Stimulated activated CD8-positive, alpha-beta memory T cell treated with anti-CD3 and anti-CD28 coated beads, Interleukin-12 subunit alpha, Interleukin-12 subunit beta, amount 100 ng/mL, for 1 hour (primary cell): Measurements from ENCODE around the gene TERT.

Source experiments
- DNase-seq: peaks from one replicate; pipeline ENCODE4 v3.0.0-alpha.2; 2020; ENCODE audit warnings: low read depth

TERT gene

DNA sequence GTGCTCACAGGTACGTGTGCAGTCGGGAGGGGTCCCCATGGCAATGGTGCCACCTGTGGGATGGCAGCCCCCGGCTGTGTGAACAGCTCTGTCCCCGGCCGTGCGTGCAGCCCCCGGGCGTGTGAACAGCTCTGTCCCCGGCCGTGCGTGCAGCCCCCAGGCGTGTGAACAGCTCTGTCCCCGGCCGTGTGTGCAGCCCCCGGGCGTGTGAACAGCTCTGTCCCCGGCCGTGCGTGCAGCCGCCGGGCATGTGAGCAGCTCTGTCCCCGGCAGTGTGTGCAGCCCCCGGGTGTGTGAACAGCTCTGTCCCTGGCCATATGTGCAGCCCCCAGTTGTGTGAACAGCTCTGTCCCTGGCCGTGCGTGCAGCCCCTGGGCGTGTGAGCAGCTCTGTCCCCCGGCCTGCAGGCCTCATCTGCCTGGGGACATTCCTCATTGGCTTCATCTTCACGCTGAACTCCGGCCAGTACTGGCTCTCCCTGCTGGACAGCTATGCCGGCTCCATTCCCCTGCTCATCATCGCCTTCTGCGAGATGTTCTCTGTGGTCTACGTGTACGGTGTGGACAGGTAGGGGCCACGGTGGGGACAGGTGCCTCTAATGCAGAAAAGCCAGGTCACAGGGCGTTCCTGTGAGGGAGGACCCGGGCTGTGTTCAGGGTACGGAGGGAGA, 75.6 kb downstream of the TERT start:
- no peak for DNase-seq

DNA sequence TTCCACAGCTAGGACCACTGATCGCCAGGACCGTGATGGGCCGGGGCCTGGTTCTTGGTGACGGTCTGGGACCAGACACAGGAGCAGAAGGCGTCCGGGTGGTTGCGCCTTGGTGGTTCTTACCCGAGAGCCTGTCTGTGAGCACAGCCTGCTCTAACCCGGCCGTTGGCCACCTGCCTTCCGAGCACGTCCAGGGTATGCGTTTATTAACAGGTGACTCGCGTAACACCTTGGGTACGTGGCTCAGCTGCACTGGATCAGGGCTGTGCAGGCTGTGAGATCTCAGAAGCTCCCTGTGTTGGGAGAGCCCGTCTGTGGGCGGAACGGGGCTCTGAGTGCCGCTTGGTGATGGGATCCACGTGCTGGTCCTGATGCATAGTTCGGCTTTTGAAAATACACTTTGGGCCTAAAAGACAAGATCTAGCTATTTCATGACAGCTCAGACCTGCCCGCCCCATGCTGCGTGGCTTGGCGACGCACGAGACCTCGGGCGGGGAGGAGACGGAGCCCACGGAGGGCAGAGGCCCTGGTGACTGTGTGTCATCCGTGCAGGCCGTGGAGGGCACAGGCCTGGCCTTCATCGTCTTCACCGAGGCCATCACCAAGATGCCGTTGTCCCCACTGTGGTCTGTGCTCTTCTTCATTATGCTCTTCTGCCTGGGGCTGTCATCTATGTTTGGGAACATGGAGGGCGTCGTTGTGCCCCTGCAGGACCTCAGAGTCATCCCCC, 76.4 kb downstream of the TERT start:
- DNase-seq, result no peak

DNA sequence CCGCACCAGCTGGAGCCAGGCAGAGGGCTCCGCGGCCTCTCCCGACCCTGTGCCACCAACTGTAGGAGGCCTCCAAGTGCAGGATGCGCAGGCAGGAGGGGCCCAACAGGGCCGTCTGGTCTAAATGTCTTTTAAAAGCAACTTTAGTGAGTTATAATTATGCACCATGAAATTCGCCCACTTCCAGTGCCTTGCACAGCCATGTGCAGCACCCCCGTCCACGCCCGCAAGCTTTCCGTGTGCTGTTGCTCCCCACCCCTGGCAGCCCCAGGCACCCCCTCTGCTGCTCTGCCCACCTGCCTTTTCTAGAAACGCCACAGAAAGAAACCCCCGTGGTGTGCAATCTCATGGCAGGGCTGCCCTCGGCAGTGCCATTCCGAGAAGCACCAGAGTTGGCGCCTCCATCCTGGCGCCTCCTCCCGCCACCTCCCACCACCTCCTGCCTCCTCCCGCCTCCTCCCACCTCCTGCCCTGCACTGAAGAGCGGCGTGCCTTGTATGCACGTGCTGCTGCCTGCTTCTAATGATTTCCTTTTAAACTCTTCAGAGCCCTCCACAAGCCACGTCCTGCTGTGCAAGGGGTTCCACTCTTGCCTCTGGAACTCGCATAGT, 77.2 kb downstream of the TERT start:
- DNase-seq, result no peak

DNA sequence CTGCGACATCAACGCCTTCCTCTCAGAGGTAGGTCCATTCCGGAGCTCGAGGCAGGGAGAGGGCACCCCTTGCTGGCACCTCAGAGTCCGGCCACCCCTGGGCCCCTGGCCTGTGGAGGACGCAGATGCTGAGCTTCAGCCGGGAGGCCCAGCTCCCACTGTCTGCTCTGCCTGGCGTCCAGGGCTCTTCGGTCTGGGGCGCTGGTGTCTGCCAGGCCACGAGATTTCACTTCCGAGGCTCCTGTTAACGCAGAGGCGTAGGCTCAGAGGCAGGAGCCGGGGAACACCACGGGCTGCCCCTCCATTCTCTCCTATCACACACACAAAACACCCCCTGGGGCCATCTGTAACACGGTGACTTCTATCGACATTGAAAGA, 78.0 kb downstream of the TERT start:
- no peak for DNase-seq

DNA sequence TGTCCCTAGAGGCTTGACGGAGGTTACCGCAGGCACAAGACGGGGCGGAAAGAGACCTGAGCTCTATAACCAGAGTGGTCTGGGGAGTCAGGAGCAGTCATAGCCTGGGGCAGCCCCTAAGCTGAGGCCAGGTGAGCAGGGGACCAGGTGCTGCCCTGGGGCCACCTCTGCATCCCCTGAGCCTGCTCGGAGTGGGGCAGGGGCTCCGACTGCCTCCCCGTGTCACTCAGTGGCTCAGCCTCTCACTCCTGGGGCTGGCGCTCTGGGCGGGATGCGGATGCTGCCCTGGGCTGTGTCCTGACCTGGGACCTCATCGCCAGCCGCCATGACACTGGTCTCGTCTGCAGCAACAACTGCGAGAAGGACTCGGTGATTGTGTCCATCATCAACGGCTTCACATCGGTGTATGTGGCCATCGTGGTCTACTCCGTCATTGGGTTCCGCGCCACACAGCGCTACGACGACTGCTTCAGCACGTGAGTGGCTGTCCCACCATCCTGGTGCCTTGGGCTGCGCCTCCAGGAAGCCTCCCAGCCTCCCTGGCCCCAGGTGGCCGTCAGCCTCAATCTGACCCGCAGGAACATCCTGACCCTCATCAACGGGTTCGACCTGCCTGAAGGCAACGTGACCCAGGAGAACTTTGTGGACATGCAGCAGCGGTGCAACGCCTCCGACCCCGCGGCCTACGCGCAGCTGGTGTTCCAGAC, 78.5 kb downstream of the TERT start:
- DNase-seq, result no peak

DNA sequence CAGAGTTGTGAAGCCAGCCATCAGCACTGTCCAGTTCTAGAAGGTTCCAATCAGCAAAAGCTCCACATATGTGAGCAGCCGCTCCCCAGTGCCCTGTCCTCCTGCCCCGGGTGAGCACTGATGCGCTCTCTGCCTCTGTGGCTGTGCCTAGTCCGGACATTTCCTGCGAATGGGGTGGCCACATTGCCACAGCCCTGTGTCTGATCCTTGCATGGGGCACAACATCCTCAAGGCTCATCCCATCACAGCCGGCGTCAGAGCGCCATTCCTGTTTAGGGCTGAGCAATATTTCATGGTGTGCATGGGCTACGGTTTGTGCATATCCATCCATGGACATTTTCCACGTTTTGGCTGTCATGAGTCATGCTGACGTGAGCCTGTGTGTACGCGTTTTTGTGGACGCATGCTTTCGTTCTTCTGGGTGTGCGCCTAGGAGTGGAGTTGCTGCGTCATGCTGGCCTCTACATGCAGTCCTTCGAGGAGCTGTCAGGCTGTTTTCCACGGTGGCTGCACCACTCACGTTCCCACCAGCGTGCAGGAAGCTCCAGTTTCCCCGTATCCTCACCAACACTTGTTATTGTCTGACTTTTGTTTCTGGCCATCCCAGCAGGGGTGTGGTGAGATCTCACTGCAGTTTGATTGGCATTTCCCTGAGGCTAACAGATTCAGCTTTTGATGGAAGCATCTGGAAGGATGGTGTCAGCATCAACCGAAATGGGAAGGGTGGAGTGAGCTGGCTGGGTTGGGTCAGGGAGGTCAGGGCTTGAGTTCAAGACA, 79.4 kb downstream of the TERT start:
- DNase-seq, result no peak

DNA sequence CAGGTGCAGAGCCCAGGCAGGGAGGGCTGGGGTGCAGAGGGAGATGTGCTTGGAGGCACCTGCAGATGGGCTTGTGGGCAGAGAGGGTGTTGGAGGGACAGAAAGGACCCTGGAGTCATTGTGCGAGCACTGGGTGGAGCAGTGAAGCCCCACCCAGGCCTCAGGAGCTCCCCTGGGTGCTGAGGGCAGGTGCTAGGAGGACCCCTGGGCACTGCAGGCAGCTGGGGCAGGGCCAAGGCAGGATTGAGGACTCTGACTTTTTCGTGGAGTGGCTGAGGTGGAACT, 80.0 kb downstream of the TERT start:
- DNase-seq, result no peak

DNA sequence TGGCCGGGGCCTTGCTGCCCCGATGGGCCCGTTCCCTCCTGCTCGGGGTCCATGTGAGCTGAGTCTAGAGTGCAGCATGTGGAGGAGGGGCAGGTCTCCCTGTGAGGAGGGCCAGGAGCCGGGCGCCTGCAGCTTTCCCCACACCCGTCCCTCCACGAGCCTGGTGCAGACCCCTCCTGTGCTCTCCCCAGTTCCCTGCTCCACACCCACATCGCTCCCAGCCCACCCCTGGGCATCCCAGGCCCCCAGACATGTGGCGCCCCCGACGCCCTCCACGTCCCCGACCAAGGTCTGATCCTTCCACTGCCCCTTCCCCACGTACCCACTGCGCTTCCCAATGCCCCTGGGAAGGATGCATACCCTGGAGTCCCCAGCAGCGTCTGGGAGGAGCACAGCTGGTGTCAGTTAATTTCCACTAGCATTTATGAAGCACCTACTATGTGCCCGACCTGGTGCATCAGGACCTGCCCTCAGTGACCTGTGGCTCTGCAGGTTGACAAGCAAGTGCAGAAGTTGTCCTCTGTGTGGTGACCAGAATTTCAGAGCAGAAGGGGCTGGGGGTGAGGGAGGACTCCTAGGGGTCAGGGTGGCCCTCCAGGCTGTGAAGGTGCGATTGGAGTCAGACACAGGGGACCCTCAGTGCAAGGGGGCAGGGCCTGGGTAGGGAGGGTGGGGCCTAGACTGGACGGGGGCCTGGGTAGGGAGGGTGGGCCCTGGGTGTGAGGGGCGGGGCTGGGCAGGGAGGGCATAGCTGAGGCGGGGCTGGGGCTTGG, 80.5 kb downstream of the TERT start:
- DNase-seq, result no peak

DNA sequence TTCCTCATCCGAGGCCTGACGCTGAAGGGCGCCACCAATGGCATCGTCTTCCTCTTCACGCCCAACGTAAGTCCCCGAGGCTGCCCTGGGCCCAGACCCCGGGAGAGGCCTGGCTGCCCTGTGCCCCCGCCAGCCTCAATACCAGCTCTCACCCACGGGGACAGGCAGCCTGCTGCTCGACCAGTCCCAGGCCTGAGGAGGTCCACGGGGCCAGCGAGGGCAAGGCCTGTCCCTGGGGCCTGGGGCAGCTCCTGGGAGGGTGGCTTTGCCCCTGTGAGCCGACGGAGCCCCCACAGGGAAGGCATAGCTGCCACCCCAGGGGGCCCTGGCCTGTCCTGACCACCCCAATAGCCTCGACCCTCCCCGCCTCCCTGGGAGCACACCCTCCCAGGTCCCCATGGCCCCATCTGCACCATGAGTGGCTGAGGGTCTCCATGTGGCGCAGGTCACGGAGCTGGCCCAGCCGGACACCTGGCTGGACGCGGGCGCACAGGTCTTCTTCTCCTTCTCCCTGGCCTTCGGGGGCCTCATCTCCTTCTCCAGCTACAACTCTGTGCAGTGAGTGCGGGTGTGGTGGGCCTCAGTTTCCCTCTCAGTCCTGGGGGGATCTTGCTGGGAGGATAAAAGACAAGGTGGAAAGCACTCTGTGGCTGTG, 81.2 kb downstream of the TERT start:
- DNase-seq, result no peak

DNA sequence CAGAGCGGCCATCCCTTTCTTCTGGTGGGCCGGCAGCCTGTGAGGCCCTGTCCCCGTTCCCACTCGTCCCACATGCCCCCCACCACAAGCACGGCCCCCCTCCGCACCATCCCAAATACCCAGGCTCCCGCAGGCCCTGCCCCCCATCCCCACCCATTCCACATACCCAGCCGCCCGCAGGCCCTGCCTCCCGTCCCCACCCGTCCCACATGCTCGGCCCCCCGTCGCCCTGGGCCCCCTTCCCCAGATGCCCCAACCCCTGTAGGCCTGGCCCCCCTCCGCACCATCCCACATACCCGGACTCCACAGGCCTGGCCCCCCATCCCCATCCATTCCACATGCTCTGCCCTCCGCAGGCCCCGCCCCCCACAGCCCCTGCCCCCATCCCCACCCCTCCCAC, 82.0 kb downstream of the TERT start:
- no peak for DNase-seq

DNA sequence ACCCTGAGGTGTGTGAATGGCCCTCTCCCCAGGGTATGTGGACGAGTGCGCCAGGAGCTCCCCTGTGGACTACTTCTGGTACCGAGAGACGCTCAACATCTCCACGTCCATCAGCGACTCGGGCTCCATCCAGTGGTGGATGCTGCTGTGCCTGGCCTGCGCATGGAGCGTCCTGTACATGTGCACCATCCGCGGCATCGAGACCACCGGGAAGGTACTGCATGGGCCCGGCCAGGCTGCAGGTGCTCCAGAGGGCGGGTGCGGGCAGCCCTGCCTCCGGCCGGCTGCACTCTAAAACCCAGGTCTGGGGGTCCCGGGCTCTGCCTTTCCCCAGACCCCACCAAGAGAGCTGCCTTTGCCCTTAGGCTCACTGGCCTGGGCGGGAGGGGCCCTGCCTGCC, 82.6 kb downstream of the TERT start:
- no peak for DNase-seq

DNA sequence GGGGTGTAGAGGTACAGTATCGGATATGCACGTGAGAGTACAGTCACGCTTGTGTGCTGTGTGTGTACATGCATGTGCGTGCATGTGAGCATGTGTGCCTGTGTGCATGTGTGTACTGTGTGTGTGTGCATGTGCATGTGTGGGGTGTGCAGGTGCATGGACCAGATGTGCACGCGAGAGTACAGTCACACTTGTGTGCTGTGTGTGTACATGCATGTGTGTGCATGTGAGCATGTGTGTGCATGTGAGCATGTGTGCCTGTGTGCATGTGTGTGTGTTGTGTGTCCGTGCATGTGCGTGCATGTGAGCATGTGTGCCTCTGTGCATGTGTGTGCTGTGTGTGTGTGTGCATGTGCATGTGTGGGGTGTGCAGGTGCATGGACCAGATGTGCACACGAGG, 83.2 kb downstream of the TERT start:
- no peak for DNase-seq

DNA sequence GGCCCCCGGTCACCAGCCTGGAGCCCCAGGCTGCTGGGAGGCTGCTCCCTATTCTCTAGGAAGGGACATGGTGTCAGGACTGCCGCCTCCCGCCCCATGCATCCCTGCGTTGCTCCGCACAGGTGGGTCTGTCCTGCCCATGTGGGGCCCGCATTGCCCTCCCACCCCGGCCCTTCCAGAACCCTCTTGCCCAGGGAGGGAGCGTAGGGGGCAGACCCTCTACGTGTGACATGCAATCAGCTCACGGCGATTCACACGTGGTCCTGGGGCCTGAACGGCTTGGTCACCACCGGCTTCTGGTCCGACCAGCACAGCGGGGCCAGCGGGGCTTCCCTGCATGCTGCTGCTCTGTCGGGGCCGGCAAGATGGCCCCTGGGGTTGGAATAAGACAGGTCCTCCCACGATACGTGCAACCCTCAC, 84.0 kb downstream of the TERT start:
- DNase-seq, result no peak

DNA sequence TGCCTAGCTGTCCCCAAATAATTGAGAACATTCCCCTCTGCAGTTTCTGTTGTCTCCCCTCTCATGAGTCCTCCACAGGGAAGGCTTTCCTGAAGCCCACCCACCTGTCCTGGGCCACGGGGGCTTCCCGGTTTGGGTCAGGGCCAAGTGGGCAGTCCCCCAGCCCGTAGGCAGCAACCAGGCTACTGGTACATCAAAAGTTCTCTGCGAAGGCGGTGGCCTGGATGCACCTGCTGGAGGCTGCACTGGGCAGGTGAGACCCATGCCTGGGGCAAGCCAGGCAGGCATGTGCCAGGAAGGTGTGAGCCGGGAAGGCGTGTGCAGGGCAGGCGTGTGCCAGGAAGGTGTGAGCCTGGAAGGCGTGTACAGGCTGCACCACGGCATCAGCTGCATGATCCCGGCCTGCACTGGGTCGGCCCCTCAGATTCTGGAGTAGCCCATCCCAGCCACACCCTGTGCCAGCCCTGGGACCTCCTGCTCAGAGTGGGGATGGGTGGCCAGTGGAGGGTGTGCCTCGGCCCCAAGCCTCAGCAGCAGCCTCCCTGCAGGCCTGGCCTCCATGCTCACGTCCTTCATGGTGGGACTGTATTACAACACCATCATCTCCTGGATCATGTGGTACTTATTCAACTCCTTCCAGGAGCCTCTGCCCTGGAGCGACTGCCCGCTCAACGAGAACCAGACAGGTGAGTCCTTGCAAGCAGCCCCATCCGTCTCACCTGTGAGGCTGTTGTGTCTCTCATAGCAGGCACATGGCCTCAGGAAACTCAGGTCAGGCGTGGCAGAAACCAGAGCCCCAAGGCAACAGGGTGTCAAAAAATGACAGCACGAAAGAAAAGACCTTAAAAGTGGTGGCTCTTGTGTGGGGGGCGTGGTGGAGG, 84.7 kb downstream of the TERT start:
- DNase-seq, result no peak

DNA sequence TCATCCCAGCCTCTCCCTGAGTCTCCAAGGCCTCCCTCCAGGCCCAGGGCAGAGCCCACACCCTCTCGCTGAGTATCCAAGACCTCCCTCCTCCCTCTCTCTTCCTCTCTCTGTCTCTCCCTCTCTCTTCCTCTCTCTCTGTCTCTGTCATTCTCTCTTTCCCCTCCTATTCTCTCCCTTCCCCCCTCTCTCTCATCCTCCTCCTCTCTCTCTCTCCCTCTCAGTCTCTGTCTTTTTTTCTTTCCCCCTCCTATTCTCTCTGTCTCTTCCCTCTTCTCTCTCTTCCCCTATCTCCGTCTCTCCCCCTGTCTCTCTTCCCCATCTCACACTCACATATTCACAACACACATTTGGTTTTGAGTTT, 85.4 kb downstream of the TERT start:
- DNase-seq, result no peak

DNA sequence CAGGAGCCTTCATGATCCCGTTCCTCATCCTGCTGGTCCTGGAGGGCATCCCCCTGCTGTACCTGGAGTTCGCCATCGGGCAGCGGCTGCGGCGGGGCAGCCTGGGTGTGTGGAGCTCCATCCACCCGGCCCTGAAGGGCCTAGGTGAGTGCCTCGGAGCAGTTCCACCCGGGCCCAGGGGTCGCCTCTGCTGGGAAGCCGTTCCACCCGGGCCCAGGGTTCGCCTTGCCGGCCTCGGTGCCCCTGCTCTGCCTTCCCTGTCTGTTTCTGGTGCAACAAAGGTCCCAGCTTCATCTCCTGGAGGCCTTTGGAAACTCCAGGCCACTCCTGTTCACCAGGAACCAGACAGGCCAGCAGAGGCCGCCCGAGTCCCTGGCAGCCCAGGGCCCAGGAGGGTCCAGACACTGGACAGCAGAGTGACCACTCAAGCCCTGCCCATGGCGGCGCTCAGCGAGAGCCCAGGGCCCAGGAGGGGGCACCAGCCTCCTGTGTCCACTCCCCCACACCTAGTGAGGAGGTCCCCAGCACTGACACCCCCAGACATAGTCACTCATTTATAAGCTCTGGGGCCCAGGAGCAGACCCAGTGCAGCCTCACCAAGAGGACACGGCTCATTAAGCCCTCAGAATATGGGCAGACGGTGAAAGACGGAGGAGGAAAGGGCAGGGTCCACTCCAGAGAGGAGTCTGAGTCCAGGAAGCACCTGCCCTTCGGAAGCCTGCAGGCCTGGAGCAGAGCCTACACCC, 86.0 kb downstream of the TERT start:
- no peak for DNase-seq

DNA sequence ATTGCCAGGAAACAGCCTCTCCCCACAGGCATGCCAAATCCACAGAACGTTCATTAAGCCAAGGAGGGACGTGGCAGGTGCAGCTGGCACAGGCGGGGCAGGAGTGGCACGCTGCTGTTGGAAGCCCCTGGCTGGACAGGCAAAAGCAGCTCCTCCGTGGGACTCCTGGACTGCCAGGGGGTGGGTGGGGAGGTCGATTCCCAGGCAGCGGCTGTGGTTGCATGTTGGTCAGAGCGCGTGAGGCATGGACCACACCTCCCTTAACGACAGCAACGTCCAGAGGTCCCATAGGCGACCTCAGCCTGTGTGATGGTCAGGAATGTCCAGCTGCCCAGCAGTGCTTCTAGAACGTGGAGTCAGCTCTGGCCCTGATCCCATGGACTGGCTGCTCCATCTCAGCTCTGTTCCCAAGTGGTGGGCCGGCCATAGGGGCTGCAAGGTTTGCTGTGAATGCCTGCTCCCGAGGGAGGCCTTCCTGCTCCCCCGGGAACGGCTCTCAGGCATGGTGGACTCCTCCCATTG, 86.6 kb downstream of the TERT start:
- no peak for DNase-seq

DNA sequence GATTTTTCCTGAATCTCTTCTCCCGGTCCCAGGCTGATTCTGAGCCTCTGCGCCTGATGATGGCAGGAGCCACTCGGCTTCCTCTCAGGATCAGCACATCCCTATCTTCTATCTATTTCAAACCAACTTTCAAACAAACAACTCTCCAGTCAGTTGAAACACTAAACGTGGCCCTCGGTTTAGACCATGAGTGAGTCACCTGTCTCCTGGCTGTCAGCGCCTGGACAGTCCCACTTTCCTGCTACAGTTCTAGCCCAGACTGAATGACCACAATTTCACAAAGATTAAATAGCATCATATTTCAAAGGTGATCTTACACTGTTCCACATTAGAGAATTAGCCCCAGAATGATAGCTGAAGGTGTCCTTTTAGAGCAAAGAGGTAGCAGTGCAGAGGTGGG, 87.3 kb downstream of the TERT start:
- DNase-seq, result no peak
